HuH-7.5 (cell line): ENCODE results near the gene KCNH6.

ENCODE experiments used
- DNase-seq: peaks from one replicate; pipeline ENCODE4 v3.0.0; 2011; ENCODE audit warnings: low spot score

Gene KCNH6

DNA sequence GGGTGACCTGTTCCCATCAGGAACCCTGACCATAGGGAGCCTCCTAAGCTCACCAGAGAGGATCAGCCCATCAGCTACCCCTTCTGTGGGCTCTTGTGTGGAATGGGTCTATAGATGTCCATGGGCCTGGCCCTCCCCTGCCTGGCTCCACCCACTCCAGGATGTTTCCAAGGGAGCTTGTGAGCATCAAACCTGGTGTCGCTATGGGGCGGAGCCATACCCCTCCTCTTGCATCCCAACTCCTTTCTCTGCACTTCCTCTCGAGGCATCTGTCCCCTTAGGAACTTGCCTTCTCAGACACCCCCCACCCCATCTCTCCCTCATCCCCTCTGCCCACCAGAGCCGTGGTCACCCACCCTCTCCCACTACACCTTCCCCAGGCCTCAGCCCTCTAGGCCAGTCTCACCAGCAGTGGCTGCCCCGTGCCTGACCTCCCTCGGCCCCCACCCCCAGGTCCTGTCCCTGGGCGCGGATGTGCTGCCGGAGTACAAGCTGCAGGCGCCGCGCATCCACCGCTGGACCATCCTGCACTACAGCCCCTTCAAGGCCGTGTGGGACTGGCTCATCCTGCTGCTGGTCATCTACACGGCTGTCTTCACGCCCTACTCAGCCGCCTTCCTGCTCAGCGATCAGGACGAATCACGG lies 10.4 kb downstream of the KCNH6 start:
- no peak for DNase-seq

DNA sequence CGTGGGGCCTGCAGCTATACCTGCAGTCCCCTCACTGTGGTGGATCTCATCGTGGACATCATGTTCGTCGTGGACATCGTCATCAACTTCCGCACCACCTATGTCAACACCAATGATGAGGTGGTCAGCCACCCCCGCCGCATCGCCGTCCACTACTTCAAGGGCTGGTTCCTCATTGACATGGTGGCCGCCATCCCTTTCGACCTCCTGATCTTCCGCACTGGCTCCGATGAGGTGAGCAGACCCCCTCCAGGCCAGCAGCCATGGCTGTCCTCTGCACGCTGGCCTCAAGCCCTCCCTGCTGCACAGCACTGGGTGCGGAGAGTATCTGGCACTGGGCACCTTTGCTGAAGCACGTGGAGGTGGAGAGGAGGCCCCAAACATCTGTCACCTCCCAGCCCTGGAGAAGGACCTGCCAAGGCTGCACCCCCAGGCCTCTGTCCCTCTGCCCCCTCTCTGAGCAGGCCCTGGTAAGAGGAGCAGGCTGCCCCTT lies 11.0 kb downstream of the KCNH6 start:
- no peak for DNase-seq

GRCh38 chr17:63534816-63535455 lies 11.8 kb downstream of the KCNH6 start:
- no peak for DNase-seq

DNA sequence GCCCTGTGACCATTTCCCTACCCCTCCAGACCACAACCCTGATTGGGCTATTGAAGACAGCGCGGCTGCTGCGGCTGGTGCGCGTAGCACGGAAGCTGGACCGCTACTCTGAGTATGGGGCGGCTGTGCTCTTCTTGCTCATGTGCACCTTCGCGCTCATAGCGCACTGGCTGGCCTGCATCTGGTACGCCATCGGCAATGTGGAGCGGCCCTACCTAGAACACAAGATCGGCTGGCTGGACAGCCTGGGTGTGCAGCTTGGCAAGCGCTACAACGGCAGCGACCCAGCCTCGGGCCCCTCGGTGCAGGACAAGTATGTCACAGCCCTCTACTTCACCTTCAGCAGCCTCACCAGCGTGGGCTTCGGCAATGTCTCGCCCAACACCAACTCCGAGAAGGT lies 12.5 kb downstream of the KCNH6 start:
- DNase-seq, result no peak

- no peak for DNase-seq
These were observed 13.8 kb downstream of the KCNH6 start for GRCh38 chr17:63537001-63537400.

GRCh38 chr17:63537991-63538692 lies 15.0 kb downstream of the KCNH6 start:
- no peak for DNase-seq

GRCh38 chr17:63538693-63539595 lies 15.8 kb downstream of the KCNH6 start:
- DNase-seq, result no peak

- no peak for DNase-seq
These were observed 17.4 kb downstream of the KCNH6 start for GRCh38 chr17:63540590-63540989.

GRCh38 chr17:63542218-63542545 lies 19.0 kb downstream of the KCNH6 start:
- no peak for DNase-seq

- DNase-seq, result no peak
These were observed 20.0 kb downstream of the KCNH6 start for GRCh38 chr17:63542942-63543821.

DNA sequence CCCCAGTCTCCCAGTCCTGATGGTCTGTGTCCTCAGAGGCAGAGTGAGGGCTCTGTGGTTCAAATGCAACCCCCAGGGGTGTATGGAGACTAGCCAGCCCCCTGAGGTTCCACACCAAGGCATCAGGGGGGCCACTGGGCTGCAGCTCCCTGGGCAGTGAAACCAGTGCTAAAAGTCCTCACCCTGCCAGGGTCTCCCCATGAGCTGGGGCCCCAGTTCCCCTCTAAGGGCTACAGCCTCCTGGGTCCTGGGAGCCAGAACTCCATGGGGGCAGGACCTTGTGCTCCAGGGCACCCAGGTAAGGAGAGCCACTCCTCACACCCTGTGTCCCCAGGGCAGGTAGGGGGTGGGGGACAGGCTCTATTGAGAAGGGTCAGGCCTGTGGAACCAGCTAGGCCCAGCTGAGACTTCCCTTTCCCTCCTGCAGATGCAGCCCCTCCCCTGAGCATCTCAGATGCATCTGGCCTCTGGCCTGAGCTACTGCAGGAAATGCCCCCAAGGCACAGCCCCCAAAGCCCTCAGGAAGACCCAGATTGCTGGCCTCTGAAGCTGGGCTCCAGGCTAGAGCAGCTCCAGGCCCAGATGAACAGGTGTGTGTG lies 20.8 kb downstream of the KCNH6 start:
- no peak for DNase-seq

DNA sequence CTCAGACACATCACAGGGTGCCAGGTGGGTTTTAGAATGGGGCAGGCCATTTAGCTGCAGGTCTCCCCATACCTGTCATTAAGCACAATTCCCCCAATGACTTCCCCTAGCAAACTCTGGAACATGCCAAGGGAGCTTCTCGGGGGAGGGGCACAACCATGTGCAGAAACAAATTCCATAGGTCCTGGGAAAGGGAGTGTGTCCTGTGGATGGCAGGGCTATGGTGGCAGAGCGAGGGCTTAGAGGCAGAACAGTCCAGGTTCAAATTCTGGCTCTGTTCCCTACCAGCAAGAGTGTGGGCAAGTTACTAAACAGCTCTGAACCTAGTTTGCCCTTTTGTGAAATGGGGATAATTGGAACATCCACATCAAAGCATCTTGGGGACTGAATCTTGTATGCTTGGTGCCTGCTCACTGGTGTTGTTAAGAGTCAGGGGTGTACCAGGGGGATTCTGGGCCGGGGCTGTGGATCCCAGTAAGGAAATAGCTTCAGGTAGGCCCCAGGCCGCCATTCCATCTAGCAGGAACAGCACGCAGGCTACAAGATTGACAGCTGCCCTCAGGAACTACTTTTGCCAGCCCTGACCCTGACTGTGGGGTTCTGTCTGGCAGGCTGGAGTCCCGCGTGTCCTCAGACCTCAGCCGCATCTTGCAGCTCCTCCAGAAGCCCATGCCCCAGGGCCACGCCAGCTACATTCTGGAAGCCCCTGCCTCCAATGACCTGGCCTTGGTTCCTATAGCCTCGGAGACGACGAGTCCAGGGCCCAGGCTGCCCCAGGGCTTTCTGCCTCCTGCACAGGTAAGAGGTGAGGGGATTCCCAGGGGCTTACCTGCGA lies 21.5 kb downstream of the KCNH6 start:
- DNase-seq, result no peak

DNA sequence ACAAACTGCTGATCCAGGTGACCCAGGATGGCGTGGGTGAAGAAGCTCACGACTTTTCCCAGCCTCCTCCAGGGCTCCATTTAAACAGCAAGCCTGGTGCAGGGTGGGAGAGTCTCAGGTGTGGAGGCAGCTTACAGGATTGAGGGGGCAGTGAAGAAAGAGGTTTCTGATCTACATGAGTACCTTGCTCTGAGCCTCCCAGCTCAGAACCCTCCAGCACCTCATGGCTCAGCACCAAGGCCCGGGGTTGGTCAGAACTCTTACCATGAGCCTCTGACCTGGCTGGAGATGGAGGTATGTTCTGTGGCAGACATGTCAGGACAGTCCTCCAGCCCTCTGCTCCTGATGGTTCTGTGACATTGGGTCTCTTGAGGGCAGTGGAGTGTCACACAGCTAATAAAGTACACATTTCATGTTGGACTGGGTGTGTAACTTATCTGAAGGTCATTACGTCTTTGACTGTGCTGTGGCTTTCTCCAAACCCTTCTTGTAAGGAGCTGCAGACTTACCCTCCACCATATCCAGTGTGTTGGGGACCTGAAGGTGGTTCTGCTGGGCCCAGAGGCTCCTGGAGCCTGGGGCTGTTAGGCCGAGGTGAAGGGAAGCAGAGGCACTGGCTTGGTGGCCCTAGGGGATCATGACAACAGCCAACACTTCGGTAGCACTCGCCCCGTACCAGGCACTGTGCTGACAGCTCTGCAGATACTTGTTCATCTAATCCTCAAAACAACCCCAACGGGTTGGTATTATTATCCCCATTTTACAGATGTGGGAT lies 23.3 kb downstream of the KCNH6 start:
- DNase-seq, result no peak

- no peak for DNase-seq
These were observed 23.9 kb downstream of the KCNH6 start for GRCh38 chr17:63547083-63547523.

- no peak for DNase-seq
These were observed 26.3 kb downstream of the KCNH6 start for GRCh38 chr17:63549289-63549945.

DNA sequence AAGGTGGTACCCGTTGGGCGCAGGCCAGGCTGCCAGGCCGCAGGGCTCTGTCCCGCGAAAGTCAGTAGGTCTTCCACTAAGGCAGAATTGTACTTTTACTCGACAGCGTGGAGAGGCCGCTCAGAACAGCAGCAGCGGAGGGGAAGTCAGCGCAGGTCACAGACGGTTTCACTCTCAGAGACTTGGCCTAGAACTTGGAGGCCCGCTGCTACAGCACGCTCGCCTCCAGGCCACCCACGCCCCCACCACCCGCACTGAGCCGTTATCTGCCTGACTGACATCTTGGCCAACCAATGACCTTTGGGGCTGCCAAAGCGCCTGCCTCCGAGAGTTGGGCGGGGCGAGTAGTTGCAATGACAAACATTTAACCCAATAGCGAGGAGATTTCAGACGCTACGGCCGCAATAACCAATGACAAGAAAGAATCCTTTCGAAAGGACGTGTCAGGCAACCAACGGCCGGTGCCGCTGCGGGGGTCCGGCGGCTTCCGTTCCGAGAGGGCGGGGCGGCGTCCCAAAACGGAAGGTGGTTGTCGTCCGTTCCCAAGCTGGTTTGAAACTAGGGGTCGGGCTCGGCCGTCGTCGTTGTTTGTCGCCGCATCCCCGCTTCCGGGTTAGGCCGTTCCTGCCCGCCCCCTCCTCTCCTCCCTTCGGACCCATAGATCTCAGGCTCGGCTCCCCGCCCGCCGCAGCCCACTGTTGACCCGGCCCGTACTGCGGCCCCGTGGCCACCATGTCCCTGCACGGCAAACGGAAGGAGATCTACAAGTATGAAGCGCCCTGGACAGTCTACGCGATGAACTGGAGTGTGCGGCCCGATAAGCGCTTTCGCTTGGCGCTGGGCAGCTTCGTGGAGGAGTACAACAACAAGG lies 27.0 kb downstream of the KCNH6 start, which contains the start of gene DCAF7:
Gene DCAF7, plus strand, starts transcription at position 532 of the 871 bp plus-strand sequence. Its CDS starts 201 bp downstream, at position 733.
- peak; percentile 98 for DNase-seq
